ELF-1 (cell line): Measurements from ENCODE around the gene CHEK2.
A peak's percentile ranks its signal among the peaks of the same experiment; 100 is the strongest.
"Not testable (repeated sequence)": the region's sequence is repeated elsewhere in the genome, so short reads cannot be mapped to it uniquely, and the experiment has no call there.

Source experiments
- DNase-seq: peaks from one replicate; pipeline ENCODE4 v3.0.0-alpha.2; 2016; ENCODE audit warnings: low read depth, low spot score

The CHEK2 gene

DNA sequence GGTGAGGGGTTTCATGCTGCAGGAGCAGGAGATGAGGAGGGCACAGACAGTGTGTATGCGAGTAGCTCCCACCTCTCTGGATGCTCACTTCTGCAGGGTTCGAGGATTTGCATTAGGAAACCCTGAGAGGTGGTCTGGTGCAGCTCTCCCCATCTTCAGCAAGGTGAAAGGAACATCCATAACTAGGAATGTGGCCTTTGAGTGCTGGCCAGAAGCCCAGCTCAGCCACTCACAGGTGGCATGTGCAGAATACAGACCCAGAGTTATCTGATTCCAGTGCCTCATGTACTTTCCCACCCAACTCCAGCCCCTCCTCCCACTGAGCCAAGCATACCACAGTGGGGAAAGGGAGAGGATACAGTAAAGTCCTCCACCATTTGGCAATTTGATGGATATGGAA is 51.8 kb downstream of the CHEK2 start:
- DNase-seq, result not testable (repeated sequence)

DNA sequence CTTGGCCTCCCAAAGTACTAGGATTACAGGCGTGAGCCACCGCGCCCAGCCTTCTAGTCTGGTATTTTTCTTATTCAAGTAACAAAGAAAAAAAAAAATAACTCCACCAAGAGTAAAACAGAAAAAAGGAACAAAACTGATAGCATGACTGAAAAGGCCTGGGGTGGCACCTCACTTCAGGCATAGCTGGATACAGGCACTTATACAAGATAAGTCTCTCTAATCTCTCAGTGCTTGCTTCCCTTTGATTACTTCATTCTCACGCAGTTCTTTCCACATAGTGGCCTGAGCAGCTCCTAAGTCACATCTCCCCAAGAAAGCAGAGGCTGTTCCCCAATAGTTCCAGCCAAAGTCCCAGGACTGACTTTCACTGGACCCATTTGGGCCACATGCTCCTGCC is 58.7 kb downstream of the CHEK2 start:
- DNase-seq, result not testable (repeated sequence)

DNA sequence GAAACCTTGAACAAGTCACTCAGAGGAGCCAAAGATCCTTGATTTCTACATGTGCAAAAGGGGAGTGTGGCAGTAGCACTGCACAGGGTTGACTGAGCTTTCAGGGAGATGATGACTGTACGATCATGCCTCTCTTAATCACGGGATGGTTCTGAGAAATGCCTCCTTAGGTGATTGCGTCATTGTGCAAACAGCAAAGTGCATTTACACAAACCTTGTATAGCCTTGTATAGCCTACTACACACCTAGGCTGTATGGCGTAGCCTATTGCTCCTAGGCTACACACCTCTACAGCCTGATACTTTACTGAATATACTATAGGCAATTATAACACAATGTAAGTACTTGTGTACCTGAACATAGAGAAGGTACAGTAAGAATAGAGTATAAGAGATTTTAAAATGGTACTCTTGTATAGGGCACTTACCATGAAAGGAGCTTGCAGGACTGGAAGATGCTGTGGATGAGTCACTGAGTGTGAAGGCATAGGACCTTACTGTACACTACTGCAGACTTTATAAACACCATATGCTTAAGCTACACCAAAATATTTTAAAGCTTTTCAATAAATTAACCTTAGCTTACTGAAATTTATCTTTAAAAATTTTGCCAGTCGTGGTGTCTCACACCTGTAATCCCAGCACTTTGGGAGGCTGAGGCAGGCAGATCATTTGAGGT is 60.7 kb downstream of the CHEK2 start:
- not testable (repeated sequence) for DNase-seq

DNA sequence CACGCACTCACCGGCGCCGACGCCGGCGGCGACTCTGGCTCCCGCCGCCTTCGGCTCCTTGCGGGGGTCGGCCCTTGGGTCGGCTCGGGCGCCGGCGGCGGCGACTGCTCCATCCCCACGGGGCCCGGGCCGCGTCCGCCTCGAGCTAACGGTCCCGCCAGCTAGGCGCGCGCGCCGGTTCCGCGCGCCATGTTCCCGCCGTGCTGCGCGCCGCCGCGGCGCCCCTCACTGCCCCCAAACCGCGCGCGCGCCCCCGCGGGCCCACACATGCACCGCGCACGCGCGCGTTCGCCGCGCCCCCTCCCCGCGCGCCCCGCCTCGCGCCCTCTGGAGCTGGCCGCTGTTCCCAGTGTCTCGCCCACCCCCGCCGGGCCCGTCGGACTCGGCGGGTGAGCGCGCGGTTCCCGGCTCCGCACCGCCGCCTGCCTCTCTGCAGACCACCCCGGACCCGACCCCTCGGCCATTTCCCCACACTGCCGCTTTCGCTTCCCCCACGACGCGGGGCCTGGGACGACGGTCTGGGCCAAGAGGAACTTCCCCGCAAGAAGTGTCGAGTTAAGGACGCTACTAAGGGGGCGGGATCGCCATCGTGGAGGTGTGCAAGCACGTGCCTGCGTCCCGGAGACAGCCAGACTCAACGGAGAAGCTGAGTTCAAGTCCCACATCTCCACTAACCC is 61.9 kb downstream of the CHEK2 start, which contains the start of gene TTC28:
Gene TTC28 (minus strand): TSS at position 230 of the 677 bp plus-strand sequence. CDS start 117 bp downstream, at position 113.
- peak; percentile 59 for DNase-seq

DNA sequence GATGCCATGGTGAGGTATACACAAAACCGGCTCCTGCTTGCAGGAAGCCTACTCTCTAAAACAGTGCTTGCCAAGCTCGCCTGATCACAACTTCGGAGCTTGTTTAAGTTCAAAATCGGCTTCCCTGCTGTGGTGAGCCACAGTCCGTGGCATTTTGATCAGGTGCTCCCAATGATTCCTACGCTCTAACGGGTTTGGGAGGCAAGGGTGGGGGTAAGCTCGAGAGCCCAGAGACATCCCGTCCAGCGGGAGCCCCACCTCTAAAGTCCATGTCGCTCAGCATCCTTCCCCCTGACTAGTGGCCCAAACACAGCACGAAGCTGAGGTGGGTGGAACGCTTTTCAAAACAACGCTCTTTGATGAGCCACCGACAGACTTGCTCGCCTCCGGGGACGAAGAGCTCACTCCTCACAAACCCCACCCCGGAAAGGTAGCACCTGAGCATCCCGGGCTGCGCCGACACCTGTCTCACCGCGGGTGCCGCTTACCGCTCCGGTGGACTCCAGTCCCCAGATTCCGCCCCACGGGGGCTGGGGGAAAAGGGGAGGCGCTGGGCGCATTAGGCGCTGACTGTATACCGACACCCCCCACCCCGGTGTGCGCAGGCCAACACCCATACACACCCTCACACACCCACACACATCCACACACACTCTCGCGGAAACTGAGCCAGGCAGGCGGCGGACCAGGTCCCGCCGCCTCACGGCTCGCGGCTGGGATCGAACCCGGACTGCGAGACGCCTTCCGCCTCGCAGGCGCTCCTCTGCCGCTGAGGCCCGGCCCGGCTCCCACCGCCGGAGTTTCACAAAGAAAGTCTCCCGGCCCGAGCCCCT is 62.6 kb downstream of the CHEK2 start:
- peak; percentile 32 for DNase-seq

DNA sequence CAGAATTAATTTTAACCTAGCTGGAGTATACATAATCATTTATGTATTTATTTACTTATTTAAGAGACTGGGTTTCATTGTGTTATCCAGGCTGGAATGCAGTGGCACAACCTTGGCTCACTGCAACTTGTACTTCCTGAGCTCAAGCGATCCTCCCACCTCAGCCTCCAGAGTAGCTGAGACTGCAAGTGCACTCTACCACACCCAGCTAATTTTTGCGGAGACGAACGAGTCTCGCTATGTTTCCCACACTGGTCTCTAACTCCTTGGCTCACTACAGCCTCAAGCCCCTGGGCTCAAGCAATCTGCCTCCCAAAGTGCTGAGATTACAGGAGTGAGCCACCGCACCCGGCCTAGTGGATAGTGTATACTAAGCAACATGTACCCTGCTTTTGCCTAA is 63.5 kb downstream of the CHEK2 start:
- not testable (repeated sequence) for DNase-seq

DNA sequence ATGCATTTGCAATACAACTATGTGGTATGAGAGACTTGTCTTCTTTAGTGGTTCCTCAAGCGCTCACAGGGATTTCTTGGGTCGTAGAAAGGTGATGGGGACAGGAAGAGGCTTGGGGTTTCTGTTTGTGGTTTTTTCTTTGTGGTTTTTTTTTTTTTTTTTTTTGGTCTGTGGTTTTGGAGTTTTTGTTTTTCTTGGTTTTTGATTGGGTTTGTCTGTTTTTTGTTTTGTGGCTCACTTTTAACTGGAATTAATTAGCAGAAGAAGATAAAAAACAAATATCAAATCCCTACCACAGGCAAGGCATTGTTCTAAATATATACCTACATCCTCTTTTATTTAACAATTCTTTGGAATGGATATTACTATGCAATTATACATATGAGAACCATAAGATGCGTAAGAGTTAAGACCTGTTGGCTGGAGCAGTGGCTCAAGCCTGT is 67.5 kb downstream of the CHEK2 start:
- DNase-seq, result no peak

DNA sequence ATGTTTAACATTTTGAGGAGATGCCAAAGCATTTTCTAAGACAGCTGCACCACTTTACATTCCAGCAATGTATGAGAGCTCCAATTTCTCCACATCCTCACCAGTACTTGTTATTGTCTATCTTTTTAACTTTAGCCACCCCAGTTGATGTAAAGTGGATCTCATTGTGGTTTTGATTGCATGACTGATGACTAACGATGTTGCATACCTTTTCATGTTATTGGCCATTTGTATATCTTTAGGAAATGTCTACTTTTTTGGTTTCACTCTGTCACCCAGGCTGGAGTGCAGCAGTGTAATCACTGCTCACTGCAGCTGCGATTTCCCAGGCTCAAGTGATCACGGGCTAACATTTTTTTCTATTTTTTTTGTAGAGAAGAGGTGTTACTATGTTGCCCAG is 70.9 kb downstream of the CHEK2 start:
- DNase-seq, result no peak

DNA sequence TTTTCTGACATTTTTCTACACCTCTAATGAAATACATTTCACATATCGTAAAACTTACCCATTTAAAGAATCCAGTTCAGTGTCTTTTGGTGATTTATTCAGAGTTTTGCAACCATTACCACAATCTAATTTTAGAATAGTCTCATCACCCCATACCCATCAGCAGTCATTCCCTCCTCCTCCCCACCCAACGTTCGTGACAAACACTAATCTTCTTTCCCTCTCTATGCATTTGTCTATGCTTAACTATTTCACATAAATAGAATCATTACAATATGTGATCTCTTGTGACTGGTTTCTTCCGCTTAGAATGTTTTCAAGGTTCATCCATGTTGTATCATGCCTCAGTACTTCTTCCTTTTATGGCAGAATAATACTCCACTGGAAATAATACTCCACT is 71.5 kb downstream of the CHEK2 start:
- DNase-seq, result no peak

DNA sequence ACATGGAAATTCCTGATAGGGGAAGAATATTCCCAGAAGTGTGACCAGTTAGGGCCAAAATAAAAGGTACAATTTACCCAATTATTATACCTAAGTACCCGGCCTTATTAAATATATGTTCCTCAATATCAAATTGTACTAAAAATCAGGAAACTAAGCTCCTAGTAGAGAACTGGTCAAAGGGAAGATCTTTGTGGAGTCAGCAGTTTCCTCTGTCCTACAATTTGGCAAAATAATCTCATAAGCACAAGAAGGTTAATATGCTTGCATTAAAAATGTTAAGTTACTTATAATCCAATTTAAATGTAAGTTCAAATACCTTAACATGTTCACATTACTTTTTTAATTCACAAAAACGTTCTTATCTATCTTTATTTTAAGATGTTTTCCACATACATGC is 72.2 kb downstream of the CHEK2 start:
- DNase-seq, result no peak

DNA sequence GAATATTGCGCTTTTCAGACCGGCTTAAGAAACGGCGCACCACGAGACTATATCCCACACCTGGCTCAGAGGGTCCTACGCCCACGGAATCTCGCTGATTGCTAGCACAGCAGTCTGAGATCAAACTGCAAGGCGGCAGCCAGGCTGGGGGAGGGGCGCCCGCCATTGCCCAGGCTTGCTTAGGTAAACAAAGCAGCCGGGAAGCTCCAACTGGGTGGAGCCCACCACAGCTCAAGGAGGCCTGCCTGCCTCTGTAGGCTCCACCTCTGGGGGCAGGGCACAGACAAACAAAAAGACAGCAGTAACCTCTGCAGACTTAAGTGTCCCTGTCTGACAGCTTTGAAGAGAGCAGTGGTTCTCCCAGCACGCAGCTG is 78.1 kb downstream of the CHEK2 start:
- DNase-seq, result not testable (repeated sequence)

DNA sequence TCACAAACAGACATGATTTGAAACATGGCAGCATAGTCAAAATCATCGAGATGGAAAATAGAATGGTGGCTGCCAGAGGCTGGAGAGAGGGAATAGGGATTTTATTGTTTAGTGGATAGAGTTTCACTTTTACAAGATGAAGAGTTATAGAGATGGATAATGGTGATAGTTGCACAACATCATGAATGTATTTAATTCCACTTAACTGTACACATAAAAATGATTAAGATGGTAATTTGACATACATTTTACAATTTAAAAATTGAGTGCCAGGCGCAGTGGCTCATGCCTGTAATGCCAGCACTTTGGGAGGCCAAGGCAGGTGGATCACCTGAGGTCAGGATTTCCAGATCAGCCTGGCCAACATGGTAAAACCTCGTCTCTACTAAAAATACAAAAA is 83.2 kb downstream of the CHEK2 start:
- DNase-seq, result no peak

DNA sequence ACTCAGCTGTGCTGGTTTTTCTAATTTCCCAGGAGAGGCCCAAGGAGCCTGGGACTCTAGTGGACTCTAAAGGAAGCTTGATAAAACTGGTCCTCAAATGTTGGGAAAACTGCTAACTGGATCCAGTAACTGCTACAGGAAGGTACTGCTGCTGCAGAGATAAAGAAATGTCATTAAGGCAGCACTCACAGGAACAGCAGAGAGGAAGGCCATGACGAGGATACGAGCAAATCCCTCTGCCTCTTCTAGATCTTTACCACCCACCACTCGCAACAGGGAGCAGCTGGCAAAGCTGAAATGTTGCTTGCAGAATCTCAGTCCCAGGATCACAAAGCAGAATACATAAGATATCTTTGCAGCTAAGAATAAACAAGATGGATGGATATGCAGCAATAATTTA is 85.4 kb downstream of the CHEK2 start:
- DNase-seq, result no peak

DNA sequence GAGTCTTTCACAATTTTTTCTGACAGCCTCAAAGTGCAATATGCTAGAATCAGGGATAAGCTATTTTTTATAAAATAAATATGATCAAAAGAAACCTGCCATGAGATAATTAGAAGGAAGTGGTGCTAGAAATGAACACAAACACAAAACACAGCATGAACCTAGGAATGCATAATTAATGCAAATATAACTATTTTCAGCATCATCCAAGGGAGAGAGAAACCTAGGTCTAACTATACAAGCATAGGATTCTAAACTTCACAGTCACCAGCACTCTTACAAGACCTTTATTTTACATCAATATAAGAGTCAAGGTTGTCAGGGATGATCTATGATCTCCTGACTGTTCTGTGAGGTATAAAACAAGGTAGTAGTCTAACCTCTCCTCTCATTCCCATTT is 91.2 kb downstream of the CHEK2 start:
- no peak for DNase-seq

DNA sequence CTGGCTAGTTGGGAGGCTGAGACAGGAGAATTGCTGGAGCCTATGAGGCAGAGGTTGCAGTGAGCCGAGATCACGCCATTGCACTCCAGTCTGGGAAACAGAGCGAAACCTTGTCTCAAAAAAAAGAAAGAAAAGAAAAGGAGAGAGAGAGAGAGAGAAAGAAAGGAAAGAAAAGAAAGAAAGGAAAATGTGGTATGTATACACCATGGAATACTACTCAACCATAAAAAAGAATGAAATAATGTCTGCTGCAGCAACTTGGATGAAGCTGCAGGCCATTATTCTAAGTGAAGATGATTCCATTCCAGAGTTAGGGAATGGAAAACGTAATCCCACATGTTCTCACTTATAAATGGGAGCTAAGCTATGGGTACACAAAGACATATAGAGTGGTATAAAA is 92.8 kb downstream of the CHEK2 start:
- DNase-seq, result no peak

DNA sequence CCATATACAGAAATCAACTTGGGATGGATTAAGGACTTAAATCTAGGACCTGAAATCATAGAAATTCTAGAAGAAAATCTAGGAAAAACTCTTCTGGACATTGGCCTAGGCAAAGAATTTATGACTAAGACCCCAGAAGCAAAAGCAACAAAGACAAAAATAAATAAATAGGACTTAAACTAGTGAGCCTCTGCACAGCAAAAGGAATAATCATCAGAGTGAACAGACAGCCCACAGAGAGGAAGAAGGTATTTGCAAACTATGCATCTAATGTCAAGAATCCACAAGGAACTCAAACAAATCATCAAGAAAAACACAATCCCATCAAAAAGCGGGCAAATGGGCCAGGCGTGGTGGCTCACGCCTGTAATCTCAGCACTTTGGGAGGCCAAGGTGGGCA is 94.4 kb downstream of the CHEK2 start:
- no peak for DNase-seq

DNA sequence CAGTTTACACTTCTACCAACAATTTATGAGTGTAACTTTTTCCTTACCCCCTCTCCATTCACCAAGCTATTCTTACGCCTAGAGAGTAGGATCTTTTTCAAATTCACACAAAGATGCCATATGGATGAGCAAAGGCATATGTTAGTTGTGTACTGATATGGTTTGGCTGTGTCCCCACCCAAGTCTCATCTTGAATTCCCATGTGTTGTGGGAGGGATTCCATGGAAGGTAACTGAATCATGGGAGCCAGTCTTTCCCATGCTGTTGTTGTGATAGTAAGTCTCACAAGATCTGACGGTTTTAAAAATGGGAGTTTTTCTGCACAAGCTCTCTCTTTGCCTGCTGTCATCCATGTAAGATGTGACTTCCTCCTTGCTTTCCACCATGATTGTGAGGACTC is 102.3 kb downstream of the CHEK2 start:
- no peak for DNase-seq
